ENCODE measurements around the gene ACTL6A. TPM values are rescaled to one million over a fixed set of nuclear protein-coding genes. Genes with fewer than 3 reads are reported as not detected.

ACTL6A gene
- total RNA-seq, 2 experiments from 2014 or later = 92.9 to 126 TPM

GRCh38 chr3:179622023-179622422 is 59.3 kb downstream of the ACTL6A start:
- H3K79me2 ChIP-seq (ENCODE audit: insufficient read depth, low read depth, low read length) = no peaks in the 10 kb centered on the region
- H2AFZ ChIP-seq (ENCODE audit: low read length) = no peak overlapping the region
- no TSS peak for BruUV-seq (replicated peaks)
- ChIA-PET CTCF (ENCODE audit: unreplicated experiment) (no interaction called here), POLR2A (interaction anchor here (0.6 kb wide), 2 partner anchors 12 to 25 kb away, joined by 3 read pairs; no protein-coding TSS in a partner anchor)
- intact Hi-C loops (cut with micrococcal nuclease; ENCODE audit: unreplicated experiment) = no loop called here
- no peaks in the 10 kb centered on the region for H3K4me1 ChIP-seq (ENCODE audit: insufficient read depth, low read length, poor library complexity, severe bottlenecking)
- DNase-seq (ENCODE audit: low spot score) = no peak
- H3K27ac ChIP-seq (ENCODE audit: low read depth, low read length, poor library complexity, severe bottlenecking) = no peak overlapping the region
- H3K9me2 ChIP-seq (ENCODE audit: insufficient read depth, low read length) = no peaks in the 10 kb centered on the region
- H3K9me3 ChIP-seq (ENCODE audit: low read length) = no peaks in the 10 kb centered on the region
- H4K20me1 ChIP-seq (ENCODE audit: insufficient read depth, low read length) = no peaks in the 10 kb centered on the region
- no peak overlapping the region for H3K4me2 ChIP-seq (ENCODE audit: low read length)
- no peak overlapping the region for H3K4me3 ChIP-seq (ENCODE audit: low read depth, low read length, poor library complexity, severe bottlenecking)
- TF ChIP-seq EZH2phosphoT487 (IDR thresholded peaks at IDR 0.05; ENCODE audit: borderline replicate concordance, low read depth, low read length) (no peak), CTCF (conservative IDR thresholded peaks at IDR 0.05; ENCODE audit: low read length) (no peak)
- H3K36me3 ChIP-seq (ENCODE audit: insufficient read depth, low read length) = peaks cover 79% of the 10 kb centered on the region

DNA sequence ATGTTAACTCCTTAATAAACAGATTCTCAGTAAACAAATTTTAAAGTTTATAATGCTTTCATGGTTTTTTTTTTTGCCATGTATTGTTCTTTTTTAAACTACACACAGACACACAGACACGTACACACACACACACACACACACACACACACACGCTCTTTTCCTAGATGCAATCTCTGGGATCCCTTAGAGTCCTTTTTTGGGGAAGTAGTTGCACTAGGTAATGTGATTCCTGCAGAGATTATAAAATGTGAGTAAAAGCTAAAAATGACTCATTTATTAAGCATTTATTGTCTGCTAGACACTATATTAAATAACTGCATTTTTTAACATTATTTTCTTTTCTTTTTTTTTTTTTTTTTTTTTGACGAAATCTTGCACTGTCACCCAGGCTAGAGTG is 61.7 kb downstream of the ACTL6A start:
- DNase-seq (ENCODE audit: low spot score) = no peak
- no peaks in the 10 kb centered on the region for H3K79me2 ChIP-seq (ENCODE audit: insufficient read depth, low read depth, low read length)
- POLR2A ChIA-PET = no interaction called here
- no peak overlapping the region for H2AFZ ChIP-seq (ENCODE audit: low read length)
- CTCF ChIA-PET (ENCODE audit: unreplicated experiment) = no interaction called here
- H3K4me2 ChIP-seq (ENCODE audit: low read length) = no peak overlapping the region
- no TSS peak for BruUV-seq (replicated peaks)
- TF ChIP-seq EZH2phosphoT487 (IDR thresholded peaks at IDR 0.05; ENCODE audit: borderline replicate concordance, low read depth, low read length) = no peak
- no peaks in the 10 kb centered on the region for H3K9me2 ChIP-seq (ENCODE audit: insufficient read depth, low read length)
- H3K9me3 ChIP-seq (ENCODE audit: low read length) = no peaks in the 10 kb centered on the region
- no peaks in the 10 kb centered on the region for H4K20me1 ChIP-seq (ENCODE audit: insufficient read depth, low read length)
- intact Hi-C loops (cut with micrococcal nuclease; ENCODE audit: unreplicated experiment) = no loop called here
- peaks cover 58% of the 10 kb centered on the region for H3K36me3 ChIP-seq (ENCODE audit: insufficient read depth, low read length)
- no peaks in the 10 kb centered on the region for H3K4me1 ChIP-seq (ENCODE audit: insufficient read depth, low read length, poor library complexity, severe bottlenecking)
- H3K27ac ChIP-seq (ENCODE audit: low read depth, low read length, poor library complexity, severe bottlenecking) = no peak overlapping the region
- H3K4me3 ChIP-seq (ENCODE audit: low read depth, low read length, poor library complexity, severe bottlenecking) = no peak overlapping the region

- TF ChIP-seq EZH2phosphoT487 (IDR thresholded peaks at IDR 0.05; ENCODE audit: borderline replicate concordance, low read depth, low read length) = no peak
- Histone ChIP-seq H3K79me2 (ENCODE audit: insufficient read depth, low read depth, low read length) (no peaks in the 10 kb centered on the region), H2AFZ (ENCODE audit: low read length) (peak overlapping the region; percentile 24; the same call in 1 of the 2 replicates), H3K9me2 (ENCODE audit: insufficient read depth, low read length) (no peaks in the 10 kb centered on the region), H3K27ac (ENCODE audit: low read depth, low read length, poor library complexity, severe bottlenecking) (no peak overlapping the region), H3K4me3 (ENCODE audit: low read depth, low read length, poor library complexity, severe bottlenecking) (no peak overlapping the region), H4K20me1 (ENCODE audit: insufficient read depth, low read length) (no peaks in the 10 kb centered on the region), H3K36me3 (ENCODE audit: insufficient read depth, low read length) (peaks cover 3% of the 10 kb centered on the region), H3K4me2 (ENCODE audit: low read length) (no peak overlapping the region), H3K4me1 (ENCODE audit: insufficient read depth, low read length, poor library complexity, severe bottlenecking) (peaks cover 7% of the 10 kb centered on the region), H3K9me3 (ENCODE audit: low read length) (no peaks in the 10 kb centered on the region)
- no TSS peak for BruUV-seq (replicated peaks)
- ChIA-PET POLR2A (interaction anchor here (0.7 to 1.6 kb wide), 4 partner anchors 13 to 54 kb away, joined by 3 read pairs; no protein-coding TSS in a partner anchor), CTCF (ENCODE audit: unreplicated experiment) (no interaction called here)
- DNase-seq (ENCODE audit: low spot score) = no peak
- intact Hi-C loops (cut with micrococcal nuclease; ENCODE audit: unreplicated experiment) = no loop called here
These were observed 68.2 kb downstream of the ACTL6A start for GRCh38 chr3:179630753-179631451.

Small RNA genes lying within 50 kb of the gene (small RNA-seq; reads per million reads assigned to genes)
- gene AC090425.1 = not detected
- not detected for gene RF01210

Other genes starting within 250 kb of the ACTL6A start
- gene ZNF639, start 239.9 kb upstream of the ACTL6A start, total RNA-seq (2014; rRNA removed; shearing (Covaris generic)) = 44.3 and 61.3 TPM in 2 replicates
- 59.3 and 63.5 TPM in 2 replicates for gene ZNF639, start 239.9 kb upstream of the ACTL6A start, total RNA-seq (2022)
- gene MFN1, start 215.2 kb upstream of the ACTL6A start, total RNA-seq (2014; rRNA removed; shearing (Covaris generic)) = 23.0 and 31.7 TPM in 2 replicates
- 41.8 and 45.1 TPM in 2 replicates for gene MFN1, start 215.2 kb upstream of the ACTL6A start, total RNA-seq (2022)
- gene GNB4, start 111.5 kb upstream of the ACTL6A start, total RNA-seq (2014; rRNA removed; shearing (Covaris generic)) = 3.0 and 3.7 TPM in 2 replicates
- gene GNB4, start 111.5 kb upstream of the ACTL6A start, total RNA-seq (2022) = 9.5 and 16.2 TPM in 2 replicates
- 25.9 and 50.4 TPM in 2 replicates for gene MRPL47, start 41.7 kb downstream of the ACTL6A start, total RNA-seq (2014; rRNA removed; shearing (Covaris generic))
- gene MRPL47, start 41.7 kb downstream of the ACTL6A start, total RNA-seq (2022) = 42.5 and 47.2 TPM in 2 replicates
- gene NDUFB5, start 41.9 kb downstream of the ACTL6A start, total RNA-seq (2014; rRNA removed; shearing (Covaris generic)) = 81.5 and 84.1 TPM in 2 replicates
- 110 and 112 TPM in 2 replicates for gene NDUFB5, start 41.9 kb downstream of the ACTL6A start, total RNA-seq (2022)
- 23.7 and 25.8 TPM in 2 replicates for gene USP13, start 90.1 kb downstream of the ACTL6A start, total RNA-seq (2014; rRNA removed; shearing (Covaris generic))
- 49.7 and 55.2 TPM in 2 replicates for gene USP13, start 90.1 kb downstream of the ACTL6A start, total RNA-seq (2022)